Esophagus muscularis mucosa (tissue), 4 donors: ENCODE results near the gene GNPTAB.

Source experiments
- EP300 ChIP-seq: sonication (generic); formaldehyde crosslinking; IDR thresholded peaks from one replicate; pipeline ENCODE4 v1.6.1; 2017; ENCODE audit warnings: antibody characterized with exemption
- POLR2A ChIP-seq: fragments of 450-650 bp; IDR thresholded peaks from one replicate; pipeline ENCODE4 v1.6.1; 2017; ENCODE audit warnings: antibody characterized with exemption, moderate library complexity, mild to moderate bottlenecking, low read depth
- POLR2AphosphoS5 ChIP-seq, 2 donors: sonication (generic); formaldehyde crosslinking; IDR thresholded peaks; one replicate each; pipeline ENCODE4 v1.6.1; 2017; ENCODE audit warnings: antibody characterized with exemption in 2 of 2
- TF ChIP-seq, protein P1 (sequence below), 3 experiments: fragments of 200-600 bp in 2 of 3; fragments of 450-650 bp in 1 of 3; sonication (generic) in 2 of 3; IDR thresholded peaks; one replicate each; pipeline ENCODE4 v1.5.1; 2017 to 2019; ENCODE audit warnings: antibody characterized with exemption in 3 of 3, mild to moderate bottlenecking in 2 of 3, moderate library complexity in 1 of 3

DNA sequence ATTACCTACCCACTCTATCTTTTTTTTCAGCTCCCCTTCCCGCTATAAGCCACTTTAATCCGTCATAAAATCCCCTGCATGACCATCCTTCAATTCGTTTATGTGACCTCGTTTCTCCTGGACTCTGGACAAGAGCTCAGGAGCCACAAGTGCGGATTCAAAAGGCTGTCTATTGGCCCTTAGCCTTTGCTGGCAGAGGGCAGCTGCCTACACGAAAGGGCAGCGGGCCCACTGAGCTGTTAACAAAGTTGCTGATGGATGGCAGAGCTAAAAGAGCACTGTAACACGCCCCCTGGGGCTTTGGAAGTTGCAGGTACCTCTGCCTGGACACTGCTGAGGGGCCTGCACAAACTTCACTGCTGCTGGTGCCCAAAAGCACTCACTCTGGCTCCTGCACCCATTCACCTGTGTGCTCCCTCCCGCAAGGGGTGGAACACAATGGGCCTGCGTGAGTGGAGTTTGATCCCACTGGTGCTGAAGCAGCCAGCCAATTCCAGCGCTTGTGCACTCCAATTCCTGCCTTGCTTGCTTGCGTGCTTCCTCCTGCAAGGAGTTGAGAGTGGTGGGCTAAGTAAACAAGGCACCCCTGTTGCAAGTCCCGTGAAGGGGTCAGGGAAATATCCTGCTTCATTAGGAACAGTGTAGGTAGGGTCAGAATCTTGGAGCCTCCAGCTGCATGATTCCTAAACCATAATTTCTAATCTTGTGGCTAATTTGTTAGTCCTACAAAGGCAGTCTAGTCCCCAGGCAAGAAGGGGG lies 36.0 kb upstream of the GNPTAB start:
- TF ChIP-seq, protein P1, sequence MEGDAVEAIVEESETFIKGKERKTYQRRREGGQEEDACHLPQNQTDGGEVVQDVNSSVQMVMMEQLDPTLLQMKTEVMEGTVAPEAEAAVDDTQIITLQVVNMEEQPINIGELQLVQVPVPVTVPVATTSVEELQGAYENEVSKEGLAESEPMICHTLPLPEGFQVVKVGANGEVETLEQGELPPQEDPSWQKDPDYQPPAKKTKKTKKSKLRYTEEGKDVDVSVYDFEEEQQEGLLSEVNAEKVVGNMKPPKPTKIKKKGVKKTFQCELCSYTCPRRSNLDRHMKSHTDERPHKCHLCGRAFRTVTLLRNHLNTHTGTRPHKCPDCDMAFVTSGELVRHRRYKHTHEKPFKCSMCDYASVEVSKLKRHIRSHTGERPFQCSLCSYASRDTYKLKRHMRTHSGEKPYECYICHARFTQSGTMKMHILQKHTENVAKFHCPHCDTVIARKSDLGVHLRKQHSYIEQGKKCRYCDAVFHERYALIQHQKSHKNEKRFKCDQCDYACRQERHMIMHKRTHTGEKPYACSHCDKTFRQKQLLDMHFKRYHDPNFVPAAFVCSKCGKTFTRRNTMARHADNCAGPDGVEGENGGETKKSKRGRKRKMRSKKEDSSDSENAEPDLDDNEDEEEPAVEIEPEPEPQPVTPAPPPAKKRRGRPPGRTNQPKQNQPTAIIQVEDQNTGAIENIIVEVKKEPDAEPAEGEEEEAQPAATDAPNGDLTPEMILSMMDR (IDR thresholded peaks at IDR 0.05), result no peak
- TF ChIP-seq EP300 (no peak), POLR2A (no peak), POLR2AphosphoS5 (IDR thresholded peaks at IDR 0.05) (no peak)
